ENCODE data around the gene GDAP1L1. TPM values are rescaled to one million over a fixed set of nuclear protein-coding genes. Genes with fewer than 3 reads are reported as not detected.
"Not testable (repeated sequence)": the region's sequence is repeated elsewhere in the genome, so short reads cannot be mapped to it uniquely, and the experiment has no call there.

The GDAP1L1 gene
- total RNA-seq, 2 experiments from 2014 or later: not detected

GRCh38 chr20:44221368-44221954, 25.6 kb upstream of the GDAP1L1 start:
- no peaks in the 10 kb centered on the region for H3K36me3 Mint-ChIP-seq (ENCODE audit: low read depth)
- no peak overlapping the region for H3K4me3 Mint-ChIP-seq
- peak overlapping the region; percentile 59 for H3K27ac Mint-ChIP-seq
- CTCF ChIA-PET: interaction anchor here (15.8 kb wide), 1 partner anchor 90 kb away, joined by 529 read pairs; the partner anchor contains the start of gene FITM2
- POLR2A ChIA-PET: no interaction called here
- no peaks in the 10 kb centered on the region for H3K27me3 Mint-ChIP-seq (ENCODE audit: low read depth)
- no peak for ATAC-seq
- no peak for DNase-seq
- H3K9me3 Mint-ChIP-seq (ENCODE audit: insufficient read depth): no peaks in the 10 kb centered on the region
- H3K4me1 Mint-ChIP-seq (ENCODE audit: low read depth): peaks cover 39% of the 10 kb centered on the region

- Mint-ChIP-seq H3K9me3 (ENCODE audit: insufficient read depth) (no peaks in the 10 kb centered on the region), H3K4me3 (no peak overlapping the region), H3K27me3 (ENCODE audit: low read depth) (no peaks in the 10 kb centered on the region), H3K4me1 (ENCODE audit: low read depth) (peaks cover 34% of the 10 kb centered on the region), H3K36me3 (ENCODE audit: low read depth) (no peaks in the 10 kb centered on the region), H3K27ac (no peak overlapping the region)
- POLR2A ChIA-PET: no interaction called here
- DNase-seq (no peak), ATAC-seq (no peak)
- CTCF ChIA-PET: interaction anchor here (15.8 kb wide), 1 partner anchor 90 kb away, joined by 529 read pairs; the partner anchor contains the start of gene FITM2
Measured at GRCh38 chr20:44222027-44222426, 25.1 kb upstream of the GDAP1L1 start.

- ATAC-seq (no peak), DNase-seq (no peak)
- no peaks in the 10 kb centered on the region for H3K27me3 Mint-ChIP-seq (ENCODE audit: low read depth)
- no peak overlapping the region for H3K27ac Mint-ChIP-seq
- no peaks in the 10 kb centered on the region for H3K9me3 Mint-ChIP-seq (ENCODE audit: insufficient read depth)
- ChIA-PET CTCF (interaction anchor here (1.8 to 15.8 kb wide), 2 partner anchors 89 to 106 kb away, joined by 5 to 529 read pairs; partner anchors contain the start of gene FITM2), POLR2A (no interaction called here)
- H3K4me1 Mint-ChIP-seq (ENCODE audit: low read depth): peaks cover 26% of the 10 kb centered on the region
- no peak overlapping the region for H3K4me3 Mint-ChIP-seq
- no peaks in the 10 kb centered on the region for H3K36me3 Mint-ChIP-seq (ENCODE audit: low read depth)
Measured at GRCh38 chr20:44222633-44223368, 24.3 kb upstream of the GDAP1L1 start.

- CTCF ChIA-PET: interaction anchor here (1.8 to 15.8 kb wide), 2 partner anchors 88 to 107 kb away, joined by 5 to 529 read pairs; partner anchors contain the start of gene FITM2
- Mint-ChIP-seq H3K9me3 (ENCODE audit: insufficient read depth) (no peaks in the 10 kb centered on the region), H3K27me3 (ENCODE audit: low read depth) (no peaks in the 10 kb centered on the region), H3K27ac (no peak overlapping the region), H3K4me1 (ENCODE audit: low read depth) (peaks cover 17% of the 10 kb centered on the region), H3K36me3 (ENCODE audit: low read depth) (no peaks in the 10 kb centered on the region), H3K4me3 (no peak overlapping the region)
- POLR2A ChIA-PET: no interaction called here
- no peak for ATAC-seq
- DNase-seq: no peak
Measured at GRCh38 chr20:44223721-44224120, 23.4 kb upstream of the GDAP1L1 start.

GRCh38 chr20:44224637-44225036, 22.5 kb upstream of the GDAP1L1 start:
- ATAC-seq (no peak), DNase-seq (no peak)
- CTCF ChIA-PET: interaction anchor here (1.2 to 15.8 kb wide), 3 partner anchors 10 to 108 kb away, joined by 4 to 529 read pairs (median 5); partner anchors contain the start of gene FITM2
- Mint-ChIP-seq H3K27ac (no peak overlapping the region), H3K4me3 (no peak overlapping the region), H3K4me1 (ENCODE audit: low read depth) (peaks cover 8% of the 10 kb centered on the region), H3K27me3 (ENCODE audit: low read depth) (no peaks in the 10 kb centered on the region), H3K9me3 (ENCODE audit: insufficient read depth) (no peaks in the 10 kb centered on the region), H3K36me3 (ENCODE audit: low read depth) (no peaks in the 10 kb centered on the region)
- POLR2A ChIA-PET: no interaction called here

- ChIA-PET POLR2A (no interaction called here), CTCF (interaction anchor here (1.2 to 1.9 kb wide), 2 partner anchors 10 to 82 kb away, joined by 5 to 17 read pairs; partner anchors contain the start of gene FITM2)
- no peak overlapping the region for H3K4me3 Mint-ChIP-seq
Measured at GRCh38 chr20:44228465-44229258, 18.4 kb upstream of the GDAP1L1 start.

GRCh38 chr20:44231193-44231592, 15.9 kb upstream of the GDAP1L1 start:
- Mint-ChIP-seq H3K4me3 (no peak overlapping the region), H3K36me3 (ENCODE audit: low read depth) (no peaks in the 10 kb centered on the region), H3K27me3 (ENCODE audit: low read depth) (no peaks in the 10 kb centered on the region), H3K9me3 (ENCODE audit: insufficient read depth) (no peaks in the 10 kb centered on the region), H3K4me1 (ENCODE audit: low read depth) (peaks cover 6% of the 10 kb centered on the region), H3K27ac (no peak overlapping the region)
- POLR2A ChIA-PET: no interaction called here
- ATAC-seq (no peak), DNase-seq (no peak)
- CTCF ChIA-PET: interaction anchor here (1.2 to 1.9 kb wide), 3 partner anchors 12 to 16 kb away, joined by 4 to 5 read pairs (median 5); no protein-coding TSS in a partner anchor

More at GRCh38 chr20:44228465-44229258, 18.4 kb upstream of the GDAP1L1 start:
- DNase-seq (no peak), ATAC-seq (no peak)
- peaks cover 6% of the 10 kb centered on the region for H3K4me1 Mint-ChIP-seq (ENCODE audit: low read depth)
- no peaks in the 10 kb centered on the region for H3K36me3 Mint-ChIP-seq (ENCODE audit: low read depth)
- peak overlapping the region; percentile 46 for H3K27ac Mint-ChIP-seq
- no peaks in the 10 kb centered on the region for H3K9me3 Mint-ChIP-seq (ENCODE audit: insufficient read depth)
- no peaks in the 10 kb centered on the region for H3K27me3 Mint-ChIP-seq (ENCODE audit: low read depth)

GRCh38 chr20:44231713-44232468, 15.2 kb upstream of the GDAP1L1 start:
- H3K27me3 Mint-ChIP-seq (ENCODE audit: low read depth): no peaks in the 10 kb centered on the region
- peaks cover 6% of the 10 kb centered on the region for H3K4me1 Mint-ChIP-seq (ENCODE audit: low read depth)
- POLR2A ChIA-PET: no interaction called here
- H3K4me3 Mint-ChIP-seq: no peak overlapping the region
- ATAC-seq (no peak), DNase-seq (no peak)
- H3K9me3 Mint-ChIP-seq (ENCODE audit: insufficient read depth): no peaks in the 10 kb centered on the region
- H3K36me3 Mint-ChIP-seq (ENCODE audit: low read depth): no peaks in the 10 kb centered on the region
- CTCF ChIA-PET: interaction anchor here (1.2 to 1.9 kb wide), 3 partner anchors 13 to 17 kb away, joined by 4 to 5 read pairs (median 5); no protein-coding TSS in a partner anchor
- no peak overlapping the region for H3K27ac Mint-ChIP-seq

- H3K27me3 Mint-ChIP-seq (ENCODE audit: low read depth); POLR2A ChIA-PET: not testable (repeated sequence)
- CTCF ChIA-PET: interaction anchor here (1.2 to 1.9 kb wide), 3 partner anchors 14 to 17 kb away, joined by 4 to 5 read pairs (median 5); no protein-coding TSS in a partner anchor
Measured at GRCh38 chr20:44232469-44232856, 14.6 kb upstream of the GDAP1L1 start.

GRCh38 chr20:44233436-44234016, 13.6 kb upstream of the GDAP1L1 start:
- ChIA-PET POLR2A (no interaction called here), CTCF (interaction anchor here (1.1 kb wide), 1 partner anchor 16 kb away, joined by 3 read pairs; no protein-coding TSS in a partner anchor)
- no peak overlapping the region for H3K27ac Mint-ChIP-seq
- DNase-seq: no peak
- no peaks in the 10 kb centered on the region for H3K27me3 Mint-ChIP-seq (ENCODE audit: low read depth)
- H3K4me3 Mint-ChIP-seq: no peak overlapping the region
- H3K36me3 Mint-ChIP-seq (ENCODE audit: low read depth): no peaks in the 10 kb centered on the region
- peaks cover 6% of the 10 kb centered on the region for H3K4me1 Mint-ChIP-seq (ENCODE audit: low read depth)
- no peak for ATAC-seq
- no peaks in the 10 kb centered on the region for H3K9me3 Mint-ChIP-seq (ENCODE audit: insufficient read depth)

More at GRCh38 chr20:44232469-44232856, 14.6 kb upstream of the GDAP1L1 start:
- not testable (repeated sequence) for DNase-seq; H3K4me3 Mint-ChIP-seq; ATAC-seq; H3K4me1 Mint-ChIP-seq (ENCODE audit: low read depth); H3K9me3 Mint-ChIP-seq (ENCODE audit: insufficient read depth); H3K36me3 Mint-ChIP-seq (ENCODE audit: low read depth); H3K27ac Mint-ChIP-seq
